GM19455 (cell line): ENCODE results near the gene SSR3.
"Not testable (repeated sequence)": the region's sequence is repeated elsewhere in the genome, so short reads cannot be mapped to it uniquely, and the experiment has no call there.

Source experiments
- ATAC-seq: cut with Tn5 transposase; IDR thresholded peaks from one replicate; pipeline ENCODE4 v1.9.1; 2021; ENCODE audit not compliant: unreplicated experiment

SSR3 gene

GRCh38 chr3:156576651-156577348 is 21.9 kb upstream of the SSR3 start:
- no peak for ATAC-seq

- no peak for ATAC-seq
These were observed 21.1 kb upstream of the SSR3 start for GRCh38 chr3:156576051-156576450.

- no peak for ATAC-seq
These were observed 20.7 kb upstream of the SSR3 start for GRCh38 chr3:156575641-156576040.

GRCh38 chr3:156569881-156570280 is 15.0 kb upstream of the SSR3 start:
- ATAC-seq: not testable (repeated sequence)

- not testable (repeated sequence) for ATAC-seq
These were observed 14.1 kb upstream of the SSR3 start for GRCh38 chr3:156569016-156569415.

- ATAC-seq: no peak
These were observed 9.2 kb upstream of the SSR3 start for GRCh38 chr3:156563900-156564682.

GRCh38 chr3:156562486-156562885 is 7.6 kb upstream of the SSR3 start:
- not testable (repeated sequence) for ATAC-seq

- no peak for ATAC-seq
These were observed 6.6 kb upstream of the SSR3 start for GRCh38 chr3:156561533-156561932.

- no peak for ATAC-seq
These were observed 4.4 kb upstream of the SSR3 start for GRCh38 chr3:156559321-156559720.

GRCh38 chr3:156558389-156558788 is 3.5 kb upstream of the SSR3 start:
- no peak for ATAC-seq

- no peak for ATAC-seq
These were observed 439 bp downstream of the SSR3 start for GRCh38 chr3:156554515-156554841.

GRCh38 chr3:156553705-156554356 is 1.1 kb downstream of the SSR3 start:
- ATAC-seq: no peak

- ATAC-seq: no peak
These were observed 1.9 kb downstream of the SSR3 start for GRCh38 chr3:156552973-156553372.

GRCh38 chr3:156551746-156552145 is 3.2 kb downstream of the SSR3 start:
- ATAC-seq: no peak

GRCh38 chr3:156551261-156551660 is 3.7 kb downstream of the SSR3 start:
- ATAC-seq: no peak

- ATAC-seq: no peak
These were observed 6.0 kb downstream of the SSR3 start for GRCh38 chr3:156548902-156549301.

- no peak for ATAC-seq
These were observed 6.8 kb downstream of the SSR3 start for GRCh38 chr3:156548041-156548687.

- no peak for ATAC-seq
These were observed 7.3 kb downstream of the SSR3 start for GRCh38 chr3:156547637-156548036.

- ATAC-seq: no peak
These were observed 11.8 kb downstream of the SSR3 start for GRCh38 chr3:156543043-156543555.

- no peak for ATAC-seq
These were observed 12.5 kb downstream of the SSR3 start for GRCh38 chr3:156542101-156543042.
